Right ventricle myocardium inferior (tissue), 1 donor: Measurements from ENCODE around the gene PNCK. TPM values are rescaled to one million over a fixed set of nuclear protein-coding genes. Genes with fewer than 3 reads are reported as not detected.

Source experiments
- ATAC-seq: fragments of 200-7000 bp; cut with Tn5 transposase; one replicate; pipeline ENCODE4 v1.9.1; 2020; ENCODE audit warnings: mild to moderate bottlenecking, moderate library complexity
- DNase-seq: peaks from one replicate; pipeline ENCODE4 v3.0.0; 2021; ENCODE audit errors: missing footprints
- intact Hi-C: fragments of 100-400 bp; cut with DNase I; formaldehyde crosslinking; loops from one replicate; pipeline ENCODE4 v1.11.0; 2022
- total RNA-seq: library from RNA; stranded (reverse); fragmentation: NEBNext Ultra II Directional; extraction: Animal tissue kit (Norgen Biotek cat#: 25700); gene quantifications from one replicate; pipeline ENCODE4 v1.2.1, GENCODE V29; 2021
- donor health status: DM: no; HTN: yes; CAD: no; lungs with severe emphysema.

Gene PNCK
- total RNA-seq, 1 donor from 2014 or later = 11.3 TPM

DNA sequence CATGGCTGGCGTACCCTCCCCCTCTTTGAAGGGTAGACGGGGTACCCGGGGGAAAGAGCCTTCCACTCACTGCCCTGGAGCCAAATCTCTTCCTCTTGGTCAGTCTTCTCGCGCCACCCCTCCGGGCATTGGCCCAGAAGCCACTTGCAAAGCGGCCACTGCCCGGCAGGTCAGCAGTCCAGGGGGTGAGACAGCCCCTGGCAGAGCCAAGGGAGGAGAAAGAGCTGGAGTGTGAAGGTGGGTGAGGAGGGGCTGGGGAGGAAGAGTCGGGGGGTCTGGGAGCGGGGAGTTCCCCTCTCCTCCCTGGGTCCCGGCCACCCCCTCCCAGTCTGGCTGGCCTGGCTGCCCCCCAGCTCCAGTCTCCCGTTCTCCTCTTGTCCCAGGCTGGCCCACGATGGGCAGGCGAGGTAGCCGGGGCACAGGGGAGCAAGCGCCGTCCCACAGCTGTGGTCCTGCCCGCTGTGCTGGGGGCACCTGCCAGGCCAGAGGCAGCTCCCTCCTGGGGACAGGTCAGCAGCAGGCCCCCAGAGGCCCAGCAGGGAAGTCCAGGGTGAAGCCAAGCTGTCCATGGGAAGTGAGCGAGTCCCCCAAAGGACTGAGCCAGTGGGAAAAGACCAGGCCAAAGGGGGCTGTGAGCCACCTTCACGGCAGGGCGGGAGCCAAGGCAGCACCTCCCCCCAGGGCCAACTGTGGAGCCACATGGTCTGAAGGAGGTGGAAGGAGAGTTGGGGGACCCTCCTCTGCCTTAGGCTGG is 48.2 kb downstream of the PNCK start:
- DNase-seq = no peak
- ATAC-seq = no peak

DNA sequence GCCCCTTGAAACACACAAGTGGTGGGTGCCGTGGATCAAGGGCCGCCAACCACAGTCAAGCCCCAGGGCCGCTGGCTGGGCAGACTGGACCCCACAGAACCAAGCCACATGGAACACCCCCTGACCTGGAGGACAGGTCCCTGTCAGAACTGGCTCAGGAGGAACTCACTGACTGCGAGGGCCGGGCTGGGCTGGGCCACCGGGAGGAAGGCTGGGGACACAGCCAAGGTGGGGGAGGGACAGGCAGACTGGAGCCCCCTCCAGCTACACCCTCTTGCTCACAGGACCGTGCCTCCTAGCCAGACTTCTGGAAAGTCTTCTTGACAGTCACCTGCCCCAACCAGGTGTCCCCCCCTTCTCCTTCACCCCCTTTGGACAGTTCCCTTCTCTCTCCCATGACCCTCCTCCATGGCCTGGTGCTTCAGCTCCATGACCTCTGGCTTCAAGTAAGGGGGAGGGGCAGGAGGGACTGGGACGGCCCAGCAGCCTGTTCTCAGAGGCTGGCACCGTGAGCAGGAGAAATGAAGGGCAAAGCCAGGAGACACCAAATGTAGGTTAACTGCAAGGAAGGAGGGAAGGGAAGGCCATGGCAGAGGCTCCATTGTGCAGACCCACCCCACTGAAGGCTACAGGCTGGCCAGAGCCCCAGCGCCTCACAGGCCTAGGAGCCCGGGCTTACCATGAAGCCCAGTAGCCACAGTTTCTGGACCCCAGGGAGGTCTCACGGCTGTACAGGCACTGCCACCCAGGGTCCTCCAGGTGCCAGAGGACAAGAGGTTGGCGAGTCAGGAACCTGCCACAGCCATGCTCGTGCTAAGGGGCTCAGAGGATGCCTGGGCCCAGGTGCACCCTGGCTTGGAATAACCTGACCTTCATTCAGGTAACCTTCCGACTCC is 49.2 kb downstream of the PNCK start:
- DNase-seq (no peak), ATAC-seq (no peak)
- intact Hi-C loops = no loop called here

More for the DNA sequence above, 48.2 kb downstream of the PNCK start:
- intact Hi-C loops = no loop called here

DNA sequence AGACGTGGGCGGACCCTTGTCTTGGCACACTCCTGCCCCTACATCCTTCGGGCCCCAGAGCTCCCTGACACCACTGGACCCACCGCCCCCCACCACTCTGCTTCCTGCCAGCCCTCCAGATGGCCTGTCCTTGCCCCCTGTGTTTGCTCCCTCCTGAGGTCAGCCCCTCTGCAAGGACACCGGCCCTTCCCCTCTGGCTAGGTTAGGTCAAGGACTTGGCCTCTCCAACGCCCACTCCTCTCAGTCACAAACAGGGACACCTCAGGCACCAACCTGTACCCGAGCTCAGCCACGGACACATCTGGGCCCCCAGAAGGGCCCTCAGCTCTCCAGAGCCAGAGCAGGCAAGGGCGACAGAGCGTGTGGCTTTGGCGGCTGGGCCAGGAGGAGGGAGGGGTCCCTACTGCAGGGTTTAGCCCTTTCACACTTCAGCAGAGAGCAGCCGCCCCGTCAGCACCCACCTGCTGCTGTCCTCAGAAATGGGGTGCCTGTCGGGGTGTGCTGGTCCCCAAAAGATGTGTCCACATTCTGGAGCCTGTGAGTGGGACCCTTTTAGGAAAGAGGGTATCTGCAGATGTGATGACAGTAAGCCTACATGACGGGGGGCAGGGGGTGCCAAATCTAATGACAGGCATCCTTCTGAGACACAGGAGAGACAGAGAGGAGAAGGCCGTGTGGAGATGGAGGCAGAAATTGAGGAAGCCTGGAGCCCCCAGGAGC is 50.1 kb downstream of the PNCK start:
- intact Hi-C loops = no loop called here
- no peak for DNase-seq
- no peak for ATAC-seq

DNA sequence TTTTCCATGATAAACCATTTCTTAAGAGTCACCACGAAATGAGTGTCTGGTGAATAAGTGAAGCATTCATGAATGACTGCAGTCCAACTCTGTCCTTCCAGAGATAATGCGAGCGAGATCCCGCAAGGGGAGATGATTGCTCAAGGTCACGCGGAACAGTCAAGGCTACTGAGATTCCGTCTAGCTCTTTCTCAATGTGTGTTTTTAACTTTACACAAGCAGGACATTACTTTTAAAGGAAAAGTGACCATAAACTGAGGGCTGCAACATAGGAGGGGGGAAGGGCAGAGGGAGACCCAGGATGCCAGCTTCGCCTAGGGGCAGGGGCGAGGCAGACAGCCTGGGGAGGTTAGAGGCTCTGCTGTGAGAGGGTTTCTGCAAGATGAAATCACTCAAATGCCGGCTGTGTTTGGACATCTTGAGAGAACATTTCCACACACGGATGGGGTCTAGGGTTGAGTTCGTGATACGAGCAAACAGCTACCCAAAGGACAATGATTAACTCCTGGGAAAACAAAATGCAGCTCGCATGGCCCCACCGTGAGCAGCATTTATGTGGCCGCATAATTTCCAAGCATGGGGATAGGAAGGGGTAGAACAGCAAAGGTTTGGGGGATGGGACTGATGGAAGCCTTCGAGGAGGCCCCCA is 50.8 kb downstream of the PNCK start:
- ATAC-seq (no peak), DNase-seq (no peak)
- intact Hi-C loops = no loop called here

GRCh38 chrX:153621949-153622598 is 51.5 kb downstream of the PNCK start:
- intact Hi-C loops = no loop called here
- ATAC-seq (no peak), DNase-seq (no peak)

DNA sequence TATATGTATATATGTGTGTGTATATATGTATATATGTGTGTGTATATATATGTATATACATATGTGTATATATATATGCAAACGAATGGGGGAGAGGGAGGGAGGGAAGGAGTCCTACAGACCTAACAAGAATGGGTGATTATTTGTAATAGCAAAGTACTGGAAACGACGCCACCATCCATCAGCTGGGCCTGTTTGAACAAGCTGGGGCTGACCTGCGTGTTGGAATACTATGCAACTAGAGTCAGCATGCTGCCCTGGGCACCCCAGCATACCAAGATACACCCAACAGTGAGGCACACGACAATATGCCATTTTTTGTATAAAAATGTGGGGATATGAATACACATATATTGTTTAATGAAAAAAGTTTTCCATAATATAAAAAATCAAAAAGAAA is 53.0 kb downstream of the PNCK start:
- intact Hi-C loops = no loop called here
- no peak for ATAC-seq

More for the DNA sequence above, 53.0 kb downstream of the PNCK start:
- no peak for DNase-seq

Other genes with a start within 250 kb of the PNCK start
- not detected for gene TREX2, start 227.8 kb downstream of the PNCK start, total RNA-seq
- gene HAUS7, start 203.2 kb downstream of the PNCK start, total RNA-seq = 18.5 TPM
- 42.2 TPM for gene BGN, start 178.8 kb downstream of the PNCK start, total RNA-seq
- gene ATP2B3, start 156.2 kb downstream of the PNCK start, total RNA-seq = not detected
- gene CCNQ, start 74.7 kb downstream of the PNCK start, total RNA-seq = 42.6 TPM
- gene DUSP9, start 26.6 kb downstream of the PNCK start, total RNA-seq = 0.19 TPM
- 178 TPM for gene SLC6A8, start 14.1 kb upstream of the PNCK start, total RNA-seq
- 98.5 TPM for gene BCAP31, start 50.6 kb upstream of the PNCK start, total RNA-seq
- gene ABCD1, start 51.0 kb upstream of the PNCK start, total RNA-seq = 16.4 TPM
- gene PLXNB3, start 90.4 kb upstream of the PNCK start, total RNA-seq = 2.3 TPM
- gene SRPK3, start 107.2 kb upstream of the PNCK start, total RNA-seq = 43.3 TPM
- 78.7 TPM for gene IDH3G, start 120.6 kb upstream of the PNCK start, total RNA-seq
- 150 TPM for gene SSR4, start 120.9 kb upstream of the PNCK start, total RNA-seq
- 2.8 TPM for gene PDZD4, start 156.7 kb upstream of the PNCK start, total RNA-seq
- 6.1 TPM for gene L1CAM, start 212.4 kb upstream of the PNCK start, total RNA-seq
- 3.2 TPM for gene AVPR2, start 230.9 kb upstream of the PNCK start, total RNA-seq